Esophagus squamous epithelium (tissue), 5 donors: ENCODE measurements around the gene RFC1. TPM values are rescaled to one million over a fixed set of nuclear protein-coding genes. Genes with fewer than 3 reads are reported as not detected.
"Not testable (repeated sequence)": the region's sequence is repeated elsewhere in the genome, so short reads cannot be mapped to it uniquely, and the experiment has no call there.

Experiments
- DNase-seq: peaks from one replicate; lab custom pipeline; 2025; lab: John Stamatoyannopoulos, UW
- H3K27ac ChIP-seq, 4 donors: fragments of 200-600 bp; sonication (generic); one replicate each; pipeline ENCODE4 v1.5.1; 2016 to 2019; ENCODE audit warnings: mild to moderate bottlenecking in 1 of 4
- H3K27me3 ChIP-seq, 4 donors: fragments of 200-600 bp; sonication (generic); 1 replicate in 3 of 4; 2 replicates in 1 of 4; pipeline versions ENCODE4 v1.5.1 to v1.6.0; 2017 to 2021; ENCODE audit warnings: antibody characterized with exemption in 1 of 4
- H3K36me3 ChIP-seq, 3 donors: fragments of 200-600 bp; sonication (generic); one replicate each; pipeline ENCODE4 v1.5.1; 2016 to 2019
- H3K4me1 ChIP-seq, 3 donors: fragments of 200-600 bp; sonication (generic); one replicate each; pipeline ENCODE4 v1.5.1; 2017 to 2019
- H3K4me3 ChIP-seq, 4 donors: fragments of 200-600 bp; sonication (generic); 1 replicate in 3 of 4; 2 replicates in 1 of 4; pipeline ENCODE4 v1.5.1; 2016 to 2019; ENCODE audit warnings: mild to moderate bottlenecking in 2 of 4, moderate library complexity in 1 of 4
- H3K9me3 ChIP-seq, 3 donors: fragments of 200-600 bp; sonication (generic); one replicate each; pipeline ENCODE4 v1.5.1; 2016 to 2019
- POLR2A ChIP-seq, 4 donors: fragments of 450-650 bp; IDR thresholded peaks; one replicate each; pipeline ENCODE4 v1.6.1; 2017; ENCODE audit warnings: antibody characterized with exemption in 4 of 4, mild to moderate bottlenecking in 4 of 4, moderate library complexity in 3 of 4
- WGBS, 2 donors: methylation state at CpG; one replicate each; pipeline ENCODE4 v1.1.5; 2018; 5-methylcytosine and 5-hydroxymethylcytosine counted together
- intact Hi-C: fragments of 100-400 bp; cut with DNase I; formaldehyde crosslinking; loops from one replicate; pipeline ENCODE4 v1.15.0; 2022
- total RNA-seq, 4 donors: library from RNA; depleted of rRNA; stranded (reverse); fragments of >200 nt; gene quantifications; one replicate each; pipeline ENCODE4 v1.1.0, GENCODE V29; 2016
- TF ChIP-seq, protein P1 (sequence below), 6 experiments: fragments of 450-650 bp in 4 of 6; fragments of 200-600 bp in 2 of 6; sonication (generic) in 2 of 6; IDR thresholded peaks; one replicate each; pipeline ENCODE4 v1.5.1; 2016 to 2019; ENCODE audit warnings: antibody characterized with exemption in 6 of 6, mild to moderate bottlenecking in 4 of 6, moderate library complexity in 4 of 6
- donor health status: DM: yes; HTN: yes; CAD: no.

The RFC1 gene
- total RNA-seq, 4 donors from 2014 or later, result 19.8 to 34.2 (median 25.4) TPM

DNA sequence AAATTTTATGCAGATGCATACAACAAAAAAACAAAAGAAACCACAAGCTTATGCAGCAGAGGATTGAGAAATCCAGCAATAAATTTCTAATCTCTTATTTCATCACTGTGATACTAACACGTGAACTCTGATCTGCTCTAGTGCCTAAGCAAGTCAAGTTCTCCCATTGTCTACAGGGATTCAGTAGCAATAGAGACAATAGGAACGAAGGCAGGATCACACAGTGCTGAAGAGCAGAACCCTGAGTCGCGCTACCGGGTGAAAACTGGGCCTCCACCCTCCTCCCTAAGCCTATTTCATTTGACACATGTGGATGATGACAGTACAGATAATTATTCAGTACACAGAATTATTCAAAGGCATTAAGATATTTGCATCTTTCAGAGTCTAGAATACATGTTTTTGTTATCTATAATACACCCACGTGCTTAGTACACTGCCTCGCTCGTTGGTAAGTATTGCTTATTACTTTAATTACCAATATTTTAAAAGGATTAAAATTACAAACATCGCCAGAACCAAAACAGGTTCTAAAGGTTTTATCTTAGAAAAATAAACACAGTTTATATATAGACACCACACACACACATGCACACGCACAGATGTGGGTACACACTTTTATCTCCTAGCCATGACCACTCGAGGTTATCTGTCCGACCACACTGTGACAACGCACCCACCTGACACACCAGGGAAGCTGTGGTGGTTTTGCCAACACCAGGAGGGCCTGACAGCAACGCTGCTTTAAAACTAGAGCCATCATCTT lies 60.1 kb downstream of the RFC1 start:
- no peaks in the 10 kb centered on the region for H3K4me1 ChIP-seq
- 74 to 75% methylated on average over 14 of the region's 14 CpGs for WGBS, 2 donors
- no peak for TF ChIP-seq POLR2A (IDR thresholded peaks at IDR 0.05)
- TF ChIP-seq, protein P1, sequence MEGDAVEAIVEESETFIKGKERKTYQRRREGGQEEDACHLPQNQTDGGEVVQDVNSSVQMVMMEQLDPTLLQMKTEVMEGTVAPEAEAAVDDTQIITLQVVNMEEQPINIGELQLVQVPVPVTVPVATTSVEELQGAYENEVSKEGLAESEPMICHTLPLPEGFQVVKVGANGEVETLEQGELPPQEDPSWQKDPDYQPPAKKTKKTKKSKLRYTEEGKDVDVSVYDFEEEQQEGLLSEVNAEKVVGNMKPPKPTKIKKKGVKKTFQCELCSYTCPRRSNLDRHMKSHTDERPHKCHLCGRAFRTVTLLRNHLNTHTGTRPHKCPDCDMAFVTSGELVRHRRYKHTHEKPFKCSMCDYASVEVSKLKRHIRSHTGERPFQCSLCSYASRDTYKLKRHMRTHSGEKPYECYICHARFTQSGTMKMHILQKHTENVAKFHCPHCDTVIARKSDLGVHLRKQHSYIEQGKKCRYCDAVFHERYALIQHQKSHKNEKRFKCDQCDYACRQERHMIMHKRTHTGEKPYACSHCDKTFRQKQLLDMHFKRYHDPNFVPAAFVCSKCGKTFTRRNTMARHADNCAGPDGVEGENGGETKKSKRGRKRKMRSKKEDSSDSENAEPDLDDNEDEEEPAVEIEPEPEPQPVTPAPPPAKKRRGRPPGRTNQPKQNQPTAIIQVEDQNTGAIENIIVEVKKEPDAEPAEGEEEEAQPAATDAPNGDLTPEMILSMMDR (IDR thresholded peaks at IDR 0.05), result no peak
- intact Hi-C loops, result no loop called here
- no peaks in the 10 kb centered on the region for H3K9me3 ChIP-seq
- DNase-seq, result no peak
- no peaks in the 10 kb centered on the region for H3K27me3 ChIP-seq
- peaks cover 0 to 99% (median 12%) of the 10 kb centered on the region in 3 donors for H3K36me3 ChIP-seq
- H3K4me3 ChIP-seq, result no peak overlapping the region
- H3K27ac ChIP-seq, result no peak overlapping the region

DNA sequence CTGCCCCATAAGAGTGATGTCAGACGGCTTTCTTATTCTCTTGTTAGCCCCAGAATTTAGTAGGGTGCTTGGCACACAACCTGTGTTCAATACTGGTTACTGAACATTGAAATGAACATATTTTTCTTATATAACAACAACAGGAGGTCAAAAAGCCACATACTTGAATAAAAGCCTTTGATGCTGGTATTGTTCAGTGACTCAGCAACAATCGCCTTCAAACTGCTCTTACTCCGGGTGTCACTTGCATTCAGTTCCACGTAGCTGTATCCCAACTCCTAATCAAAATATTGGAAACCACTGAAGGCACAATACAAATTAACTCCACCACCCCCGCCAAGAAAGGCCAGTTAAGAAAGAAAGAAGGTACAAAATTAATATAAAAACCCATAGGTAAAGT lies 61.5 kb downstream of the RFC1 start:
- intact Hi-C loops, result no loop called here
- H3K4me3 ChIP-seq, result no peak overlapping the region
- no peaks in the 10 kb centered on the region for H3K9me3 ChIP-seq
- H3K4me1 ChIP-seq, result no peaks in the 10 kb centered on the region
- H3K36me3 ChIP-seq, result peaks cover 11 to 99% (median 22%) of the 10 kb centered on the region in 3 donors
- TF ChIP-seq, protein P1 (IDR thresholded peaks at IDR 0.05), result no peak
- TF ChIP-seq POLR2A (IDR thresholded peaks at IDR 0.05), result no peak
- WGBS, 2 donors, result 80 to 83% methylated on average over 5 of the region's 5 CpGs
- no peak overlapping the region for H3K27ac ChIP-seq
- H3K27me3 ChIP-seq, result no peaks in the 10 kb centered on the region
- DNase-seq, result no peak

DNA sequence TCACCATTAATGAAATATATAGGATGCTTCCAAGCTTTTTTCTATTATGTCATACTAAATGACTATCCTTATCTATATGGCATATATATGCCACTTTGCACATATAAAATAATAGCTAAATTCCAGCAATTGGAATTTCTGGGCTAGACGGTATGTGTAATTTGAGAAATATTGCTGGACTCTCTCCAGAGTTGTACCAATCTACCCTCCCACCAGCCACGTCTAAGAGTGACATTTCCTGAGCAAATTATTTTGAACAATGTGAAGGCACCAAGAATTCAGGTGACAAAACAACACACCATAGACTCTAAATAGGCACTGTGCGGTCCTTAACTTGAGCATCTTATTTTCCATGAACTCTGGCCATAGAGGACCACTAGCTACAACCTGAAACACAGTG lies 62.3 kb downstream of the RFC1 start:
- H3K36me3 ChIP-seq, result peaks cover 11 to 99% (median 27%) of the 10 kb centered on the region in 3 donors
- no peak overlapping the region for H3K4me3 ChIP-seq
- no peaks in the 10 kb centered on the region for H3K27me3 ChIP-seq
- 88 to 95% methylated on average over 3 of the region's 3 CpGs for WGBS, 2 donors
- intact Hi-C loops, result no loop called here
- H3K4me1 ChIP-seq, result no peaks in the 10 kb centered on the region
- no peak for DNase-seq
- no peak overlapping the region for H3K27ac ChIP-seq
- H3K9me3 ChIP-seq, result no peaks in the 10 kb centered on the region
- TF ChIP-seq, protein P1 (IDR thresholded peaks at IDR 0.05), result no peak
- no peak for TF ChIP-seq POLR2A (IDR thresholded peaks at IDR 0.05)

DNA sequence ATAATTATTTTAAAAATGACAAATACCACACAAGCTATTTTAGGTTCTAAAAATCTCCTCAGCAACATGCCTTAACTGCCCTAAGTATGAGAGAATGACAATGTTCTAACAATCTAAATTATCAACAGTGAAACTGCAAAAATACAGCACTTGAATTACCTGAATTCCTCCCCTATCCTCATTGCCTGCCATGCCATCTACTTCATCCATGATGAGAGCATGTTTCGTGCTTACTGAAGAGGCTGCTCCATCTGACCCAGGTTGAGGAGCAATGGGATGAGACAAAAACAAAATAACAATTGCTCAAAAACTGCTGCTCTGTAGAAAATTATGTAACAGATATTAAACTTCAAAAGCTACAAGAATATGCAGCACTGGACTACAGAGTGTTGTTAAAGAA lies 63.3 kb downstream of the RFC1 start:
- Histone ChIP-seq H3K4me3 (no peak overlapping the region), H3K27ac (no peak overlapping the region), H3K9me3 (no peaks in the 10 kb centered on the region), H3K36me3 (peaks cover 11 to 99% (median 24%) of the 10 kb centered on the region in 3 donors), H3K27me3 (no peaks in the 10 kb centered on the region), H3K4me1 (no peaks in the 10 kb centered on the region)
- DNase-seq, result no peak
- TF ChIP-seq POLR2A (IDR thresholded peaks at IDR 0.05), result no peak
- TF ChIP-seq, protein P1 (IDR thresholded peaks at IDR 0.05), result no peak
- intact Hi-C loops, result no loop called here
- 89 to 90% methylated on average over 1 of the region's 1 CpG for WGBS, 2 donors

DNA sequence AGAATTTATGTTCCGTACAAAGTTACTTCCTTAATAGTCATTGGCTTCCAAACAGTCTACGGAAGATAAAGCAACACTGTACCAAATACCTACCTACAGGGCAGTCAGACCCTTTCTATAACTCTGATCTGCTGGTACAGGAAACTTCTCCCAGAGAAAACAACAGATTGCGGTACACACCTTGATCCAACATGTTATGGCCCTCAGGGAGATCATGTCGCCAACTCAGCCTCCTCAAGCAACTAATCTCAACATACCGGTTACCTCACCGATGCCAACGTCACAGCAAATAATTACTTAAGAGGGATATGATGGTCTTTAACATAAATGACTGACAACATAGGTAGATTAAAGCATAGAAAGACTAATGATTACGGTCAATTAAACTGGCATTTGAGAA lies 70.4 kb downstream of the RFC1 start:
- peaks cover 11 to 86% (median 24%) of the 10 kb centered on the region in 3 donors for H3K36me3 ChIP-seq
- WGBS, 2 donors, result 65 to 68% methylated on average over 8 of the region's 8 CpGs
- DNase-seq, result no peak
- H3K27me3 ChIP-seq, result no peaks in the 10 kb centered on the region
- no peak overlapping the region for H3K27ac ChIP-seq
- intact Hi-C loops, result no loop called here
- no peaks in the 10 kb centered on the region for H3K4me1 ChIP-seq
- no peak overlapping the region for H3K4me3 ChIP-seq
- H3K9me3 ChIP-seq, result no peaks in the 10 kb centered on the region
- TF ChIP-seq, protein P1 (IDR thresholded peaks at IDR 0.05), result no peak
- no peak for TF ChIP-seq POLR2A (IDR thresholded peaks at IDR 0.05)

DNA sequence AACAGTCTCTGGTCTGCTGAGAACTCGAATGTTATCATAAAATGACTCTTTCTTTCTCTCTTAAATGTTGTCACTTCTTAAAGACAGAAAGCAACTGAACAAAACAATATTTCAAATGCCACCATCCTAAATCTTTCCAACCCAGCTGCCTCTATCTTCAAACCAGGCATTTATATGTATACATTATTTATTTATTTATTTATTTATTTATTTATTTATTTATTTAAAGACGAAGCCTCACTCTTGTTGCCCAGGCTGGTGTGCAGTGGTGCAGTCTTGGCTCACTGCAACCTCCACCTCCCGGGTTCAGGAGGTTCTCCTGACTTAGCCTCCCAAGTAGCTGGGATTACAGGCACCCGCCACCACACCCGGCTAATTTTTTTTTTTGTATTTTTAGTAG lies 73.7 kb downstream of the RFC1 start:
- WGBS, 2 donors, result 95 to 97% methylated on average over 5 of the region's 5 CpGs
- H3K4me3 ChIP-seq, H3K9me3 ChIP-seq, DNase-seq, H3K4me1 ChIP-seq, H3K27ac ChIP-seq, intact Hi-C loops, H3K27me3 ChIP-seq: not testable (repeated sequence)
- H3K36me3 ChIP-seq, result peaks cover 0 to 86% (median 10%) of the 10 kb centered on the region in 3 donors
